GM19395 (cell line): Measurements from ENCODE around the gene SPTBN4.

Source experiments
- ATAC-seq: cut with Tn5 transposase; IDR thresholded peaks from one replicate; pipeline ENCODE4 v1.9.1; 2021; ENCODE audit warnings: mild to moderate bottlenecking, moderate library complexity; ENCODE audit not compliant: unreplicated experiment

SPTBN4 gene

GRCh38 chr19:40600570-40601133 is 133.9 kb downstream of the SPTBN4 start:
- no peak for ATAC-seq

- ATAC-seq = no peak
These were observed 134.6 kb downstream of the SPTBN4 start, which contains the start of gene LTBP4 for GRCh38 chr19:40601134-40601974. Gene LTBP4, plus strand, starts transcription at chr19:40601369. Its CDS starts 19 bp downstream, at chr19:40601388.

- no peak for ATAC-seq
These were observed 136.2 kb downstream of the SPTBN4 start for GRCh38 chr19:40603071-40603388.

GRCh38 chr19:40603389-40604170 is 136.8 kb downstream of the SPTBN4 start:
- ATAC-seq = peak; percentile 74

- no peak for ATAC-seq
These were observed 137.4 kb downstream of the SPTBN4 start for GRCh38 chr19:40604171-40604646.

GRCh38 chr19:40604647-40605215 is 137.9 kb downstream of the SPTBN4 start:
- ATAC-seq = no peak

GRCh38 chr19:40605216-40605971 is 138.6 kb downstream of the SPTBN4 start:
- ATAC-seq = no peak

- no peak for ATAC-seq
These were observed 140.8 kb downstream of the SPTBN4 start for GRCh38 chr19:40607311-40608239.

- no peak for ATAC-seq
These were observed 141.4 kb downstream of the SPTBN4 start for GRCh38 chr19:40608240-40608621.

- no peak for ATAC-seq
These were observed 142.2 kb downstream of the SPTBN4 start for GRCh38 chr19:40608957-40609356.

GRCh38 chr19:40609561-40610395 is 143.0 kb downstream of the SPTBN4 start:
- peak; percentile 52 for ATAC-seq

GRCh38 chr19:40610396-40611064 is 143.7 kb downstream of the SPTBN4 start:
- no peak for ATAC-seq

- ATAC-seq = no peak
These were observed 144.3 kb downstream of the SPTBN4 start for GRCh38 chr19:40611096-40611495.

- ATAC-seq = no peak
These were observed 145.3 kb downstream of the SPTBN4 start for GRCh38 chr19:40611900-40612698.

- no peak for ATAC-seq
These were observed 146.3 kb downstream of the SPTBN4 start for GRCh38 chr19:40612831-40613689.
